IPS-20b (cell line): ENCODE measurements around the gene ELOVL1.

ENCODE experiments used
- H3K27ac ChIP-seq: one replicate; pipeline ENCODE4 v1.5.1; 2013; ENCODE audit warnings: low read length
- H3K27me3 ChIP-seq: 2 replicates; pipeline ENCODE4 v1.6.1; 2013; ENCODE audit warnings: mild to moderate bottlenecking, low read length, inconsistent platforms; ENCODE audit not compliant: insufficient read depth
- H3K36me3 ChIP-seq: 2 replicates; pipeline ENCODE4 v1.6.1; 2013; ENCODE audit warnings: low read depth, mild to moderate bottlenecking, inconsistent platforms, low read length, moderate library complexity; ENCODE audit not compliant: insufficient read depth
- H3K4me1 ChIP-seq: 2 replicates; pipeline ENCODE4 v1.6.1; 2013; ENCODE audit warnings: mild to moderate bottlenecking, control low read depth, inconsistent platforms, low read length, moderate library complexity; ENCODE audit not compliant: insufficient read depth
- H3K4me3 ChIP-seq: 2 replicates; pipeline ENCODE4 v1.5.1; 2013; ENCODE audit warnings: mild to moderate bottlenecking, low read length, inconsistent platforms
- H3K9ac ChIP-seq: 2 replicates; pipeline ENCODE4 v1.6.1; 2013; ENCODE audit warnings: low read depth, mild to moderate bottlenecking, inconsistent platforms, low read length, moderate library complexity
- H3K9me3 ChIP-seq: 2 replicates; pipeline ENCODE4 v1.6.1; 2013; ENCODE audit warnings: mild to moderate bottlenecking, low read depth, low read length, inconsistent platforms; ENCODE audit not compliant: insufficient read depth

The ELOVL1 gene

GRCh38 chr1:43396059-43396458, 28.2 kb upstream of the ELOVL1 start:
- Histone ChIP-seq H3K9me3 (no peaks in the 10 kb centered on the region), H3K27me3 (no peaks in the 10 kb centered on the region), H3K27ac (no peak overlapping the region), H3K4me3 (no peak overlapping the region), H3K9ac (no peak overlapping the region), H3K4me1 (no peaks in the 10 kb centered on the region), H3K36me3 (no peaks in the 10 kb centered on the region)

- H3K4me1 ChIP-seq: no peaks in the 10 kb centered on the region
- H3K27me3 ChIP-seq: no peaks in the 10 kb centered on the region
- H3K9ac ChIP-seq: no peak overlapping the region
- H3K4me3 ChIP-seq: no peak overlapping the region
- no peaks in the 10 kb centered on the region for H3K9me3 ChIP-seq
- no peaks in the 10 kb centered on the region for H3K36me3 ChIP-seq
- H3K27ac ChIP-seq: no peak overlapping the region
Observed at GRCh38 chr1:43395523-43395922, 27.7 kb upstream of the ELOVL1 start.

- H3K4me1 ChIP-seq: peaks cover 7% of the 10 kb centered on the region; the same call in 1 of the 2 replicates
- H3K36me3 ChIP-seq: peaks cover 3% of the 10 kb centered on the region; the same call in 1 of the 2 replicates
- no peak overlapping the region for H3K4me3 ChIP-seq
- H3K27ac ChIP-seq: no peak overlapping the region
- H3K9me3 ChIP-seq: no peaks in the 10 kb centered on the region
- no peak overlapping the region for H3K9ac ChIP-seq
- H3K27me3 ChIP-seq: no peaks in the 10 kb centered on the region
Observed at GRCh38 chr1:43392702-43393101, 24.9 kb upstream of the ELOVL1 start.

- H3K27ac ChIP-seq: peak within 1 kb of the TSS; percentile 55
Observed at GRCh38 chr1:43389326-43390313, 21.8 kb upstream of the ELOVL1 start, which contains the start of the genes MED8 and SZT2. Gene MED8, minus strand, starts transcription at chr1:43389800. Its CDS starts 36 bp downstream, at chr1:43389764. Gene SZT2, plus strand, starts transcription at chr1:43389899. Its CDS starts 70 bp downstream, at chr1:43389969.

GRCh38 chr1:43388613-43389012, 20.8 kb upstream of the ELOVL1 start:
- peaks cover 7% of the 10 kb centered on the region; the same call in 1 of the 2 replicates for H3K4me1 ChIP-seq
- no peaks in the 10 kb centered on the region for H3K27me3 ChIP-seq
- peak overlapping the region; percentile 90; the same call in 1 of the 2 replicates for H3K9ac ChIP-seq
- H3K9me3 ChIP-seq: no peaks in the 10 kb centered on the region
- peaks cover 43% of the 10 kb centered on the region for H3K36me3 ChIP-seq
- H3K4me3 ChIP-seq: peak overlapping the region; percentile 99
- no peak overlapping the region for H3K27ac ChIP-seq

More at GRCh38 chr1:43389326-43390313, 21.8 kb upstream of the ELOVL1 start, which contains the start of the genes MED8 and SZT2:
- H3K36me3 ChIP-seq: peaks cover 33% of the 10 kb centered on the region
- H3K4me3 ChIP-seq: peak within 1 kb of the TSS; percentile 99
- H3K4me1 ChIP-seq: peaks cover 7% of the 10 kb centered on the region; the same call in 1 of the 2 replicates
- peak within 1 kb of the TSS; percentile 90 for H3K9ac ChIP-seq
- H3K9me3 ChIP-seq: no peaks in the 10 kb centered on the region
- H3K27me3 ChIP-seq: no peaks in the 10 kb centered on the region

- no peak overlapping the region for H3K4me3 ChIP-seq
- no peak overlapping the region for H3K9ac ChIP-seq
Observed at GRCh38 chr1:43387976-43388599, 20.3 kb upstream of the ELOVL1 start.

GRCh38 chr1:43386676-43387075, 18.9 kb upstream of the ELOVL1 start:
- Histone ChIP-seq H3K9ac (no peak overlapping the region), H3K4me3 (no peak overlapping the region), H3K4me1 (peaks cover 7% of the 10 kb centered on the region; the same call in 1 of the 2 replicates), H3K9me3 (no peaks in the 10 kb centered on the region), H3K36me3 (peaks cover 59% of the 10 kb centered on the region), H3K27me3 (no peaks in the 10 kb centered on the region), H3K27ac (no peak overlapping the region)

More at GRCh38 chr1:43387976-43388599, 20.3 kb upstream of the ELOVL1 start:
- no peak overlapping the region for H3K27ac ChIP-seq
- no peaks in the 10 kb centered on the region for H3K9me3 ChIP-seq
- peaks cover 7% of the 10 kb centered on the region; the same call in 1 of the 2 replicates for H3K4me1 ChIP-seq
- no peaks in the 10 kb centered on the region for H3K27me3 ChIP-seq
- H3K36me3 ChIP-seq: peaks cover 49% of the 10 kb centered on the region

- H3K36me3 ChIP-seq: peaks cover 59% of the 10 kb centered on the region
- H3K4me3 ChIP-seq: no peak overlapping the region
- H3K9me3 ChIP-seq: no peaks in the 10 kb centered on the region
Observed at GRCh38 chr1:43383449-43383848, 15.6 kb upstream of the ELOVL1 start.

GRCh38 chr1:43382027-43382779, 14.4 kb upstream of the ELOVL1 start:
- peaks cover 52% of the 10 kb centered on the region for H3K36me3 ChIP-seq
- no peaks in the 10 kb centered on the region for H3K27me3 ChIP-seq
- H3K4me3 ChIP-seq: no peak overlapping the region
- H3K4me1 ChIP-seq: no peaks in the 10 kb centered on the region; the same call in 1 of the 2 replicates
- no peak overlapping the region for H3K9ac ChIP-seq
- no peak overlapping the region for H3K27ac ChIP-seq
- no peaks in the 10 kb centered on the region for H3K9me3 ChIP-seq

More at GRCh38 chr1:43383449-43383848, 15.6 kb upstream of the ELOVL1 start:
- Histone ChIP-seq H3K27ac (no peak overlapping the region), H3K27me3 (no peaks in the 10 kb centered on the region), H3K4me1 (peaks cover 1% of the 10 kb centered on the region; the same call in 1 of the 2 replicates), H3K9ac (no peak overlapping the region)

GRCh38 chr1:43381612-43382011, 13.8 kb upstream of the ELOVL1 start:
- H3K4me3 ChIP-seq: no peak overlapping the region
- no peak overlapping the region for H3K27ac ChIP-seq
- H3K27me3 ChIP-seq: no peaks in the 10 kb centered on the region
- H3K9ac ChIP-seq: no peak overlapping the region
- no peaks in the 10 kb centered on the region for H3K9me3 ChIP-seq
- no peaks in the 10 kb centered on the region; the same call in 1 of the 2 replicates for H3K4me1 ChIP-seq
- H3K36me3 ChIP-seq: peaks cover 46% of the 10 kb centered on the region

- Histone ChIP-seq H3K27ac (no peak overlapping the region), H3K9me3 (no peaks in the 10 kb centered on the region), H3K27me3 (no peaks in the 10 kb centered on the region), H3K36me3 (peaks cover 25% of the 10 kb centered on the region), H3K4me1 (no peaks in the 10 kb centered on the region; the same call in 1 of the 2 replicates), H3K4me3 (no peak overlapping the region), H3K9ac (no peak overlapping the region)
Observed at GRCh38 chr1:43379476-43379875, 11.7 kb upstream of the ELOVL1 start.
